Measurements from ENCODE around the gene LRRC3C. TPM values are rescaled to one million over a fixed set of nuclear protein-coding genes. Genes with fewer than 3 reads are reported as not detected.
A peak's percentile ranks its signal among the peaks of the same experiment; 100 is the strongest.

LRRC3C gene
- polyA plus RNA-seq, 3 donors: not detected

GRCh38 chr17:39979893-39980350 lies 52.4 kb downstream of the LRRC3C start:
- peaks cover 12 to 15% of the 10 kb centered on the region in 2 donors for H3K36me3 Mint-ChIP-seq
- no peaks in the 10 kb centered on the region for H3K27me3 ChIP-seq (ENCODE audit: control insufficient read depth in 2 of 2, insufficient read depth in 2 of 2, low read length in 2 of 2)
- H4K20me1 ChIP-seq (ENCODE audit: insufficient read depth, low read length): peaks cover 3% of the 10 kb centered on the region
- peak overlapping the region; percentile 91 to 97 for H3K4me3 Mint-ChIP-seq
- 0% methylated on average over 4 of the region's 10 CpGs for WGBS (ENCODE audit: insufficient coverage)
- intact Hi-C loops (cut with micrococcal nuclease): loop anchor here (1.0 to 10.0 kb wide), 4 partner anchors 21 to 55 kb away; partner anchors contain the start of genes LRRC3C (in 2 of the 2) and ORMDL3 (in 2 of the 2)
- H3K4me2 ChIP-seq (replicated peaks; ENCODE audit: extremely low read depth, low read length, poor library complexity, severe bottlenecking): peak overlapping the region; percentile 92
- DNase-seq: peak in 2 of 3 donors; percentile 53 to 65
- H2AFZ ChIP-seq (ENCODE audit: insufficient read depth, low read depth, low read length, poor library complexity, severe bottlenecking): peak overlapping the region; percentile 95
- peaks cover 27 to 31% of the 10 kb centered on the region in 2 donors for H3K4me1 ChIP-seq (ENCODE audit: control insufficient read depth in 1 of 2, insufficient read depth in 2 of 2, low read length in 2 of 2)
- peaks cover 30% of the 10 kb centered on the region for H3K79me2 ChIP-seq (ENCODE audit: insufficient read depth, low read length)
- peaks cover 14 to 16% of the 10 kb centered on the region in 2 donors for H3K36me3 ChIP-seq (replicated peaks in 1 of 2; ENCODE audit: control insufficient read depth in 1 of 2, insufficient read depth in 2 of 2, low read length in 2 of 2)
- peaks cover 25% of the 10 kb centered on the region for H3K4me1 Mint-ChIP-seq
- H3K27me3 Mint-ChIP-seq (ENCODE audit: low read depth in 3 of 3): peaks cover 0 to 4% (median 2%) of the 10 kb centered on the region in 3 donors
- peak overlapping the region; percentile 80 to 93 (median 89) for H3K4me3 ChIP-seq (replicated peaks in 1 of 3; ENCODE audit: low read depth in 2 of 3, low read length in 3 of 3)
- peak overlapping the region; percentile 99 for H3K9ac ChIP-seq (ENCODE audit: insufficient read depth, low read length, poor library complexity, severe bottlenecking)
- peak overlapping the region; percentile 82 to 94 for H3K27ac ChIP-seq (ENCODE audit: low read depth in 1 of 2, low read length in 2 of 2)
- no peaks in the 10 kb centered on the region for H3K9me3 ChIP-seq (replicated peaks in 1 of 2; ENCODE audit: control insufficient read depth in 1 of 2, insufficient read depth in 1 of 2, low read length in 2 of 2)
- H3K27ac Mint-ChIP-seq: peak overlapping the region; percentile 94 to 98 (median 96)
- TF ChIP-seq CTCF (IDR thresholded peaks at IDR 0.05): no peak
- H3K9me3 Mint-ChIP-seq: no peaks in the 10 kb centered on the region

GRCh38 chr17:39980351-39981206 lies 53.0 kb downstream of the LRRC3C start, which contains the start of gene PSMD3:
Gene PSMD3 (plus strand): TSS chr17:39980807. CDS start chr17:39980971, 164 bp downstream.
- peak within 1 kb of the TSS; percentile 91 to 97 for H3K4me3 Mint-ChIP-seq
- DNase-seq: peak; percentile 99
- Histone ChIP-seq H3K36me3 (replicated peaks in 1 of 2; ENCODE audit: control insufficient read depth in 1 of 2, insufficient read depth in 2 of 2, low read length in 2 of 2) (peaks cover 20 to 22% of the 10 kb centered on the region in 2 donors), H4K20me1 (ENCODE audit: insufficient read depth, low read length) (peaks cover 9% of the 10 kb centered on the region), H2AFZ (ENCODE audit: insufficient read depth, low read depth, low read length, poor library complexity, severe bottlenecking) (peak within 1 kb of the TSS; percentile 95), H3K27me3 (ENCODE audit: control insufficient read depth in 2 of 2, insufficient read depth in 2 of 2, low read length in 2 of 2) (no peaks in the 10 kb centered on the region), H3K4me1 (ENCODE audit: control insufficient read depth in 1 of 2, insufficient read depth in 2 of 2, low read length in 2 of 2) (peaks cover 27 to 31% of the 10 kb centered on the region in 2 donors), H3K9ac (ENCODE audit: insufficient read depth, low read length, poor library complexity, severe bottlenecking) (peak within 1 kb of the TSS; percentile 99), H3K27ac (ENCODE audit: low read depth in 1 of 2, low read length in 2 of 2) (peak within 1 kb of the TSS; percentile 82 to 94), H3K4me2 (replicated peaks; ENCODE audit: extremely low read depth, low read length, poor library complexity, severe bottlenecking) (peak within 1 kb of the TSS; percentile 92), H3K9me3 (replicated peaks in 1 of 2; ENCODE audit: control insufficient read depth in 1 of 2, insufficient read depth in 1 of 2, low read length in 2 of 2) (no peaks in the 10 kb centered on the region), H3K4me3 (replicated peaks in 1 of 3; ENCODE audit: low read depth in 2 of 3, low read length in 3 of 3) (peak within 1 kb of the TSS; percentile 83 to 93 (median 89)), H3K79me2 (ENCODE audit: insufficient read depth, low read length) (peaks cover 30% of the 10 kb centered on the region)
- peaks cover 25% of the 10 kb centered on the region for H3K4me1 Mint-ChIP-seq
- peak; percentile 73 for TF ChIP-seq CTCF (IDR thresholded peaks at IDR 0.05)
- intact Hi-C loops (cut with micrococcal nuclease): loop anchor here (1.0 to 10.0 kb wide), 4 partner anchors 21 to 56 kb away; partner anchors contain the start of genes LRRC3C (in 2 of the 2) and ORMDL3 (in 2 of the 2)
- H3K9me3 Mint-ChIP-seq: no peaks in the 10 kb centered on the region
- WGBS (ENCODE audit: insufficient coverage): under 1% methylated on average over 83 of the region's 84 CpGs
- H3K36me3 Mint-ChIP-seq: peaks cover 18 to 22% of the 10 kb centered on the region in 2 donors
- H3K27ac Mint-ChIP-seq: peak within 1 kb of the TSS; percentile 94 to 98 (median 96)
- H3K27me3 Mint-ChIP-seq (ENCODE audit: low read depth in 3 of 3): peaks cover 0 to 2% (median 2%) of the 10 kb centered on the region in 3 donors
